Endometrial microvascular endothelial cells (primary cell): ENCODE results near the gene MEIOB. TPM values are rescaled to one million over a fixed set of nuclear protein-coding genes. Genes with fewer than 3 reads are reported as not detected.
"Not testable (repeated sequence)": the region's sequence is repeated elsewhere in the genome, so short reads cannot be mapped to it uniquely, and the experiment has no call there.

Experiments used
- in situ Hi-C: cut with HindIII; loops from 2 replicates; pipeline ENCODE4 v1.10.0; 2017; ENCODE audit warnings: low sequenced_read_pairs, low pct_unique_long_range_greater_than_20kb; ENCODE audit errors: inconsistent ontology term
- total RNA-seq: library from RNA; depleted of rRNA; stranded (reverse); fragments of >200 nt; gene quantifications from one replicate; pipeline ENCODE4 v1.2.3, GENCODE V29; 2015; ENCODE audit errors: inconsistent ontology term

The MEIOB gene
- total RNA-seq, 1 donor from 2014 or later = not detected

- in situ Hi-C loops = not testable (repeated sequence)
Measured at GRCh38 chr16:1881172-1881571, 9.2 kb upstream of the MEIOB start.

- in situ Hi-C loops = no loop called here
Measured at GRCh38 chr16:1879477-1879876, 7.5 kb upstream of the MEIOB start.

GRCh38 chr16:1878256-1878655 is 6.3 kb upstream of the MEIOB start:
- in situ Hi-C loops = no loop called here

GRCh38 chr16:1877804-1878203 is 5.8 kb upstream of the MEIOB start:
- in situ Hi-C loops = no loop called here

GRCh38 chr16:1877089-1877488 is 5.1 kb upstream of the MEIOB start:
- in situ Hi-C loops = no loop called here

GRCh38 chr16:1876468-1876867 is 4.5 kb upstream of the MEIOB start:
- in situ Hi-C loops = no loop called here

- in situ Hi-C loops = not testable (repeated sequence)
Measured at GRCh38 chr16:1876066-1876465, 4.1 kb upstream of the MEIOB start.

- in situ Hi-C loops = no loop called here
Measured at GRCh38 chr16:1874854-1875253, 2.9 kb upstream of the MEIOB start.

GRCh38 chr16:1870365-1871082 is 1.4 kb downstream of the MEIOB start:
- in situ Hi-C loops = no loop called here

- in situ Hi-C loops = no loop called here
Measured at GRCh38 chr16:1865902-1866690, 5.9 kb downstream of the MEIOB start.

- in situ Hi-C loops = no loop called here
Measured at GRCh38 chr16:1863681-1864460, 8.1 kb downstream of the MEIOB start.

GRCh38 chr16:1862394-1862793 is 9.6 kb downstream of the MEIOB start:
- in situ Hi-C loops = no loop called here

GRCh38 chr16:1861730-1862129 is 10.2 kb downstream of the MEIOB start:
- in situ Hi-C loops = no loop called here

- in situ Hi-C loops = no loop called here
Measured at GRCh38 chr16:1859650-1860049, 12.3 kb downstream of the MEIOB start.

GRCh38 chr16:1858189-1858865 is 13.6 kb downstream of the MEIOB start:
- in situ Hi-C loops = no loop called here

GRCh38 chr16:1857433-1858097 is 14.4 kb downstream of the MEIOB start:
- in situ Hi-C loops = no loop called here

- in situ Hi-C loops = no loop called here
Measured at GRCh38 chr16:1851793-1852192, 20.2 kb downstream of the MEIOB start.

GRCh38 chr16:1850981-1851380 is 21.0 kb downstream of the MEIOB start:
- in situ Hi-C loops = no loop called here

GRCh38 chr16:1846416-1846815 is 25.5 kb downstream of the MEIOB start:
- in situ Hi-C loops = no loop called here
